HG02623 (cell line): Measurements from ENCODE around the gene VTI1A.

Experiments used
- ATAC-seq: cut with Tn5 transposase; IDR thresholded peaks from one replicate; pipeline ENCODE4 v1.9.1; 2021; ENCODE audit warnings: moderate library complexity; ENCODE audit not compliant: unreplicated experiment

VTI1A gene

GRCh38 chr10:112821663-112822062 is 374.6 kb downstream of the VTI1A start:
- ATAC-seq = no peak

- no peak for ATAC-seq
These were observed 376.0 kb downstream of the VTI1A start for GRCh38 chr10:112823007-112823406.

GRCh38 chr10:112823604-112824003 is 376.6 kb downstream of the VTI1A start:
- no peak for ATAC-seq

- ATAC-seq = no peak
These were observed 379.1 kb downstream of the VTI1A start for GRCh38 chr10:112826018-112826697.

- ATAC-seq = no peak
These were observed 380.1 kb downstream of the VTI1A start for GRCh38 chr10:112827086-112827485.

GRCh38 chr10:112827951-112828350 is 380.9 kb downstream of the VTI1A start:
- ATAC-seq = no peak

- no peak for ATAC-seq
These were observed 384.8 kb downstream of the VTI1A start for GRCh38 chr10:112831859-112832258.

GRCh38 chr10:112832361-112832878 is 385.4 kb downstream of the VTI1A start:
- ATAC-seq = no peak

GRCh38 chr10:112832959-112833358 is 385.9 kb downstream of the VTI1A start:
- no peak for ATAC-seq

GRCh38 chr10:112834751-112835181 is 387.8 kb downstream of the VTI1A start:
- no peak for ATAC-seq

GRCh38 chr10:112835217-112835715 is 388.3 kb downstream of the VTI1A start:
- no peak for ATAC-seq

GRCh38 chr10:112835944-112836451 is 389.0 kb downstream of the VTI1A start:
- no peak for ATAC-seq

GRCh38 chr10:112838784-112839481 is 391.9 kb downstream of the VTI1A start:
- ATAC-seq = no peak

GRCh38 chr10:112839928-112840654 is 393.1 kb downstream of the VTI1A start:
- ATAC-seq = no peak

- ATAC-seq = no peak
These were observed 394.5 kb downstream of the VTI1A start for GRCh38 chr10:112841549-112841948.

- peak; percentile 98 for ATAC-seq
These were observed 395.9 kb downstream of the VTI1A start for GRCh38 chr10:112842832-112843360.

- ATAC-seq = no peak
These were observed 396.6 kb downstream of the VTI1A start for GRCh38 chr10:112843623-112844022.

GRCh38 chr10:112844681-112845544 is 397.9 kb downstream of the VTI1A start:
- no peak for ATAC-seq

- no peak for ATAC-seq
These were observed 400.8 kb downstream of the VTI1A start for GRCh38 chr10:112847778-112848177.

GRCh38 chr10:112848228-112848627 is 401.2 kb downstream of the VTI1A start:
- ATAC-seq = no peak
